ENCODE data around the gene RBMS3.

RBMS3 gene

GRCh38 chr3:29942297-29942696 lies 661.4 kb downstream of the RBMS3 start:
- POLR2A ChIA-PET, result no interaction called here
- no peak for DNase-seq (ENCODE audit: extremely low spot score)
- CTCF ChIA-PET, result no interaction called here
- TF ChIP-seq, protein P1, sequence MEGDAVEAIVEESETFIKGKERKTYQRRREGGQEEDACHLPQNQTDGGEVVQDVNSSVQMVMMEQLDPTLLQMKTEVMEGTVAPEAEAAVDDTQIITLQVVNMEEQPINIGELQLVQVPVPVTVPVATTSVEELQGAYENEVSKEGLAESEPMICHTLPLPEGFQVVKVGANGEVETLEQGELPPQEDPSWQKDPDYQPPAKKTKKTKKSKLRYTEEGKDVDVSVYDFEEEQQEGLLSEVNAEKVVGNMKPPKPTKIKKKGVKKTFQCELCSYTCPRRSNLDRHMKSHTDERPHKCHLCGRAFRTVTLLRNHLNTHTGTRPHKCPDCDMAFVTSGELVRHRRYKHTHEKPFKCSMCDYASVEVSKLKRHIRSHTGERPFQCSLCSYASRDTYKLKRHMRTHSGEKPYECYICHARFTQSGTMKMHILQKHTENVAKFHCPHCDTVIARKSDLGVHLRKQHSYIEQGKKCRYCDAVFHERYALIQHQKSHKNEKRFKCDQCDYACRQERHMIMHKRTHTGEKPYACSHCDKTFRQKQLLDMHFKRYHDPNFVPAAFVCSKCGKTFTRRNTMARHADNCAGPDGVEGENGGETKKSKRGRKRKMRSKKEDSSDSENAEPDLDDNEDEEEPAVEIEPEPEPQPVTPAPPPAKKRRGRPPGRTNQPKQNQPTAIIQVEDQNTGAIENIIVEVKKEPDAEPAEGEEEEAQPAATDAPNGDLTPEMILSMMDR (IDR thresholded peaks at IDR 0.05; ENCODE audit: control extremely low read depth, extremely low read depth, low read depth, missing control alignments), result no peak

DNA sequence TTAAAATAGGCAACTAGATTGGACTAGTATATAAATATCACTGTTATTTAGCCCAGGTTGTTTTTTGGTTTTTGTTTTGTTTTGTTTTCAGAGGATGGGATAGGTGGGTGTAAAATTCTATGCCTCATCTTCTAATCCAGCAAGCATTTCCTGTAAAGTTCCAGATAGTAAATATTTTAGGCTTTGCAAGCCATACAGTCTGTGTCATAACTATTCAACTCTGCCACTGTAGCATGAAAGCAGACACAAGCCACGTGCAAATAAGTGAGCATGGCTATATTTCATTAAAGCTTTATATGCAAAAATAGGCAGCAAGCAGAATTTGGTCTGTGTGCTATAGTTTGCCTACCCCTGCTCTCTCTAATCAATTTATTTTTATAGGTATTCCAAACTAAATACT lies 668.3 kb downstream of the RBMS3 start:
- TF ChIP-seq, protein P1 (IDR thresholded peaks at IDR 0.05; ENCODE audit: control extremely low read depth, extremely low read depth, low read depth, missing control alignments), result no peak
- ChIA-PET POLR2A (no interaction called here), CTCF (interaction anchor here (1.1 kb wide), 1 partner anchor 63 kb away, joined by 3 read pairs; no protein-coding TSS in a partner anchor)
- no peak for DNase-seq (ENCODE audit: extremely low spot score)

- TF ChIP-seq, protein P1 (IDR thresholded peaks at IDR 0.05; ENCODE audit: control extremely low read depth, extremely low read depth, low read depth, missing control alignments), result no peak
- ChIA-PET CTCF (interaction anchor here (1.1 kb wide), 1 partner anchor 63 kb away, joined by 3 read pairs; no protein-coding TSS in a partner anchor), POLR2A (no interaction called here)
- DNase-seq (ENCODE audit: extremely low spot score), result no peak
Observed at GRCh38 chr3:29949940-29950616, 669.2 kb downstream of the RBMS3 start.

DNA sequence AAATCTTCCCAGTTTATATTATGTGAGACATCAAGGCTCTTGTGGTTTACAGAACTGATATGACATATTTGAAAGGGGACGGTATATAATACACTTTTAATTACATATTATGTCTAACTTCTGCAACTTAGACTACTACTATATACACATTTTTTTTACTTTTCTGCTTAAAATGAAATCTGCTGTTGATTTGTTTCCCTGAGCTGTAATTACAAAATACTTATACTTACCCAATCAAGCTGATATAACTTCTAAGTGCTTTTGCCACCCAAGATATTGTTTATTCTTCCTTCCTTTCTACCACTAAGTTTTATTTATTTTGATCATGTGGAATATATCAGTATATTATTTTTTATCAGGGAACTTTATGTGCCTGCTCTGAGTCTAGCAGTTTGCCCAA lies 671.6 kb downstream of the RBMS3 start:
- POLR2A ChIA-PET, result no interaction called here

DNA sequence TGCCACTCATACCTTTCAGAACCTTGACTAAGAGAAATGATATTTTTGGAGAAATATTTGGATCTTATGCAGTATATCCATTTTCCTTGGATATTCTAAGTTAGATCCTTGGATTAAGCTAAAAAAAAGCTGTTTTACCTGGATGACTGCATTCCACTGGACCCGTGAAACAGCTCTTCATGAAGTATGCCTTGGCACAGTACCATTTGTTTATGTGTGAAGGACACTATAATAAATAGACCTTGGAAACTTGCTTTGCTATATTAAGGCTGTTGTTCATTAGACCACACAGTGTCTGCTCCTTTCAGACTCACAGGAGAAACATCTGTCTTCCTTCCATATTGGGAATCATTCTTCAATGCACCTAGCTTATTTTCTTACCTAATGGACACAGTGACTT lies 674.5 kb downstream of the RBMS3 start:
- CTCF ChIA-PET, result interaction anchor here (1.2 to 1.5 kb wide), 2 partner anchors 9 to 15 kb away, joined by 3 read pairs; no protein-coding TSS in a partner anchor
- no peak for DNase-seq (ENCODE audit: extremely low spot score)
- TF ChIP-seq, protein P1 (IDR thresholded peaks at IDR 0.05; ENCODE audit: control extremely low read depth, extremely low read depth, low read depth, missing control alignments), result no peak
- POLR2A ChIA-PET, result no interaction called here

More for the DNA sequence above, 671.6 kb downstream of the RBMS3 start:
- CTCF ChIA-PET, result no interaction called here
- TF ChIP-seq, protein P1 (IDR thresholded peaks at IDR 0.05; ENCODE audit: control extremely low read depth, extremely low read depth, low read depth, missing control alignments), result no peak
- no peak for DNase-seq (ENCODE audit: extremely low spot score)

DNA sequence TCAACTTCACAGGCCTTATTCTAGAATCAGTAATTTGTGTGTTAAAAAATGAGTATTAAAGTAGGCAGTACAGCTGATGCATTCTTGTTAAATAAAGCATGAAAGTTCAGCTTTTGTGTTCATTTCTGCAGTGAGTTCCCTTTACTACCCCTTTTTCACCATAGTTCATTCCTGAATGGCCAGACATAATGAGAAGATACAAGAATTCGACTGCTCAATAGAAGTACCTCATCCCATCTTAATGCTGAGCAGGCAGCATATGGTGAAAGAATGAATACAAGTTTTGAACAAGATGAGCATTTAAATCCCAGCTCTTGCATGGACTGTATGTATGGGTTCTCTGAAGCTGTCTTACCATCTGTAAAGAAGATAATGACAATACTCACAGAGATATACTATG lies 677.9 kb downstream of the RBMS3 start:
- DNase-seq (ENCODE audit: extremely low spot score), result no peak
- CTCF ChIA-PET, result no interaction called here
- TF ChIP-seq, protein P1 (IDR thresholded peaks at IDR 0.05; ENCODE audit: control extremely low read depth, extremely low read depth, low read depth, missing control alignments), result no peak
- POLR2A ChIA-PET, result no interaction called here

Data from GM10248 (cell line).